ENCODE data around the gene SASH1.

- no peak for TF ChIP-seq CTCF (IDR thresholded peaks at IDR 0.05)
- TF ChIP-seq POLR2A (IDR thresholded peaks at IDR 0.05): no peak
- TF ChIP-seq EP300 (IDR thresholded peaks at IDR 0.05): no peak
Observed at GRCh38 chr6:148324297-148324985, 18.2 kb upstream of the SASH1 start.
